Head of caudate nucleus (tissue), 42 donors: ENCODE results near the gene APLN.

ENCODE experiments used
- DNase-seq, 42 donors: peaks; one replicate each; pipeline versions ENCODE4 v3.0.0 to v3.0.0-alpha.2; 2020 to 2021; ENCODE audit warnings: mixed read lengths in 7 of 42
- intact Hi-C: fragments of 100-400 bp; cut with DNase I; formaldehyde crosslinking; loops from one replicate; pipeline ENCODE4 v1.15.0; 2022

The APLN gene

DNA sequence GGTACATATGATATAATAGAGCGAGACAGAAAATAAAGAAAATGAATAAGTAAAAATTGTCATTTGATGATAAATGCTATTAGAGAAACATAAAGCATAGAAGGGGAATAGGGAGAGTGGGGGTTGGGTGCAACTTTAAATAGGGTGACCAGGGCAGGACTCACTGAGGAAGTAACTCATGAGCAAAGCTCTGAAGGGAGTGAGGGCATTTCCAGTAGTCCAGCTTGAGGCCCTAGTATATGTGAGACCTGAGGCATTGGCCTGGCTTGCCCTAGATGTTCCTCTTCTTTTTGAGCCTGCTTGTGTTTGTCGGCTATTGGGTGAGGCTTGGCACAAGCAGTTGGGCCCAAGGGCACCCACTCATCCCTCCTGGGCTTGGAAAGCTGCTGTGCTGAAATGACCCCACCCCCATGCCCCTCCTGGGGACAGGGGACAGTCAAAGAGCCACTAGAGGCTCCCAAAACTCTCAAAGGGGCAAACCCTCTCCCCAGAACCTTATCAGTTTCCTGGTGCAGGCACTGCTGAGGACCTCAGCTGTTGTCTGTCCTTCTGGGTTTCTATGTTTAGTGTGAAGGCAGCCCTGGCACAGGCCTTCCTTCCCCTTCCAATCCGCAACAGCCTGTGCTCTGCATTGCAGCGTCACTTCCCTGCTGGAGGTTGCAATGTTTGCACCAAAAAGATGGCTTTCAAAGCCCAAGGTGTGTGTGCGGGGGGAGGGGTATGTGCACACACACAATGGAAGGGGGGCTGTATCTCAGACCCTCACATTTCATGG is 40.1 kb downstream of the APLN start:
- intact Hi-C loops, result no loop called here
- DNase-seq, result no peak

DNA sequence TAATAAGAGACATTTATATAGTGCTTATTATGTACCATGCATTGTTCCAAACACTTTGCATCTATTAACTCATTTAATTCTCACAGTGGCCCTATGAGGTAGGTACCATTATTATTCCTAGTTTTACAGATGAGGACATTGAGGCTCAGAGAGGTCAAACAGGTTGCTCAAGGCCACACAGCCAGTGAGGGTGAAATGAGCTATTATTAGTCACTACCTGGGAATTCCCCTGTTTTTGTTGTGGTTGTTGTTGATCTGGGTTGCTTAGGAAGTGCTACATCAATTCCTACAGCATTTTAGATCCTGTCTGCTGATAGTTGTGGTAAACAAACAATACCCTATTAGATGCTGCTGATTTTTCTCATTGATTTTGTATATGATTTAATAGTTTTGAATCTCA is 41.2 kb downstream of the APLN start:
- DNase-seq, result no peak
- intact Hi-C loops, result no loop called here

DNA sequence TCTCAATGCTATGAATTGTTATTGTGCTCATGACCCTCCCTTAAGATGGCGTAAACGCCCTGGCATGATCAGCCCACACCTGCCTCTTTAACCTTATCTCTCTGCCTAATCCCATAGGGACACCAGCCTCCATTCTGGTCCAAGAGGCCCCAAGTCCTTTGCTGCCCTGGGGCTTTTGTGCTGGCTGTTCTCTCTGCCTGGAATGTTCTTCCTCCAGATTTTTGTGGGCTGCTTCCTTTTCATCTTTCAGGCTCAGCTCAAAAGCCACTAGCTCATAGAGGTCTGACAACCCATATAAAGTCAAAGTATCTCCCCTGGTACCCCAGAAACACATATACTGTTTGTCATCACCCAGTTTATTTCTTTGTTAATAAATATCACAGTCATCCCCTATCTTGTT is 42.4 kb downstream of the APLN start:
- intact Hi-C loops, result no loop called here
- no peak for DNase-seq

DNA sequence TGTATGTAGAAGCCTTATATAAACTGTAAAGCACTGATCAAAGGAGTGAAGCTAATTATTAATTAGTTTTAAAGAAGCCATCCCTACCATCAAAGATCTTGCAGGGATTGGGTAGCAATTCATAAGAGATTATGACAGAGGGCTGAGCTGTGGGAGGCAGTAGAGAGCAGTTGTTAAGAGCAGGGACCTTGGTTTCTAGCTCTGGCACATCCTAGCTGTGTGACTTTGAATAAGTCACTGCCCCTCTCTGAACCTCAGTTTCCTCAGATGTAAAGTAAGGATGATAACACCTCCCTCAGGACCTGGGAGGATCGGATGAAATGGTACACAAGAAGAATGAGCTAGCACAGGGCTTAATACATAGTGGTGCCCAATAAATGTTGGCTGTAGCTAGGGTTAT is 45.4 kb downstream of the APLN start:
- intact Hi-C loops, result loop anchor here (5.0 to 10.0 kb wide), 3 partner anchors 115 to 448 kb away; no protein-coding TSS in a partner anchor

DNA sequence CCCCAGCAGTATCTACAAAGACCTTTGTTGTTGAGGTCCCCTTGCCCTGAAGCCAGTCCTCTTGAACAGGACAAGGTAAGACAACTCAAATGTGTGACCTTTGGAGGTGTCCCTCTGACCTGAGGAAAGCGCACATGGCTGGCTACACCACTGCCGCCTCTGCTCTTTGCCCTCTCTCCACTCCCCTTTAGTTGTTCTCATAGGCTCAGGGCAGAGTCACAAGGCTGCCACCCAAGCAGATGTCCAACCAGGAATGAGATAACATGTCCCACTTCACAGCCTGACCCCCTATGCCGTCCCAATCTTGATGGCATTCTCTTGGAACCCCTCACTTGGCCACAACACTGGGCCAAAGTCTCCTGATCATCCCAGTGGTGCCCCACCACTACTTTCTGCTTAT is 46.3 kb downstream of the APLN start:
- intact Hi-C loops, result loop anchor here (5.0 to 10.0 kb wide), 3 partner anchors 116 to 449 kb away; no protein-coding TSS in a partner anchor
- no peak for DNase-seq

More for the DNA sequence above, 45.4 kb downstream of the APLN start:
- no peak for DNase-seq

DNA sequence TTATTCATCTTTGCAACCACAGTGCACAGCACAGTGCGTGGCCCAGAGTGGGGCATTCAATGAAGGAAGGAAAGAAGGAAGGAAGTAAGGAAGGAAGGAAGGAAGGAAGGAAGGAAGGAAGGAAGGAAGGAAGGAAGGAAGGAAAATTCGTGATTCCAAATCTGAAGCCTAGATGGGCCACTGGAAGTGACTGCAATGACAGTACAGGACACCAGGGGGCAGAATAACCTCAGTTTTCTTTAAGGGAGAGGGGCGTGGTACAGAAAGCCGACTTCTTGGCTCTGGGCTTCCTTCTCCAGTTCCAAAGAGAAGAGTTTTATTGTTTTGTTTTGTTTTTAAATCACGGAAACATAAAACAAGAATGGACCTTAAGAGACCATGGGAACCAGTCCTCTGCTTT is 47.8 kb downstream of the APLN start:
- DNase-seq, result peak in 40 of 42 donors; percentile 9 to 86 (median 67)
- intact Hi-C loops, result loop anchor here (5.0 to 10.0 kb wide), 3 partner anchors 118 to 450 kb away; no protein-coding TSS in a partner anchor

DNA sequence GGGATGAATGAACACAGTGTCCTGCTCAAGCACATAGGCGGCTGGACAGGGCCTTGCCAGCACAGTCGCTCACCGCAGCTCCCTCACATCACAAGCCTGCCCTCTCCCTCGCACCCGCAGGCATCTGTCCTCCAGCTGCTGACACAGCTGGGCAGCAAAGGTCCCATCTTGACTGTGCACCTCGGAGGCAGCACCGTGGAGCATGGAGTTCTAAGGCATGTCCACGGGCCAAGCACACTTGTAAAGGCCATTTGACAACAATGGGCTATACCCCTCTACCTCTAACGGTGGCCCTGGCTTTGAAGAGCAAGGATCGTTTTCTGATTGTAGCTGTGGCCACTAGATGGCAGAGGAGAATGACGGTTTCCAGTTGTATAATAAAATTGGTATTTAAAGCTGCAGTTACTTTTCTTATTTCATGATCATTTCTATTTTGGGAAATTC is 53.8 kb downstream of the APLN start:
- intact Hi-C loops, result loop anchor here (10.0 kb wide), 2 partner anchors 124 to 324 kb away; no protein-coding TSS in a partner anchor
- DNase-seq, result peak in 41 of 42 donors; percentile 8 to 73 (median 47)

DNA sequence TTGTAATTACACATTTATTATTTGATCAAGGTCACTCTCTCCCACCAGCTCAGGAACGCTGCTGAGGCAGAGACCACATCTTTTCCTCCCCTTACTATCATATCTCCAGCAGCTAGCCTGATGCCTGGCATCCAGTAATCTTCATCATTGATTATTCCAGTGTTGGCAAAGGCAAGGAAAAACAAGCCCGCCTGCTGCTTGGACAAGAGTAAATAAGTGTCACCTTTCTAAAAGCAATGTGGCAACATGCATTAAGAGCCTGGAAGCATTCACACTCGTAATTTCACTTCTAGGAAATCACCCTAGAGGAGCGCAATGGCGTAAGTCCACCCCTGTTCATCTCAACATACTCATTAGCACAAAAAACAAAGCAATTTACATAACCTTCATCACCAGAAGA is 54.8 kb downstream of the APLN start:
- intact Hi-C loops, result loop anchor here (10.0 kb wide), 2 partner anchors 125 to 325 kb away; no protein-coding TSS in a partner anchor
- no peak for DNase-seq

DNA sequence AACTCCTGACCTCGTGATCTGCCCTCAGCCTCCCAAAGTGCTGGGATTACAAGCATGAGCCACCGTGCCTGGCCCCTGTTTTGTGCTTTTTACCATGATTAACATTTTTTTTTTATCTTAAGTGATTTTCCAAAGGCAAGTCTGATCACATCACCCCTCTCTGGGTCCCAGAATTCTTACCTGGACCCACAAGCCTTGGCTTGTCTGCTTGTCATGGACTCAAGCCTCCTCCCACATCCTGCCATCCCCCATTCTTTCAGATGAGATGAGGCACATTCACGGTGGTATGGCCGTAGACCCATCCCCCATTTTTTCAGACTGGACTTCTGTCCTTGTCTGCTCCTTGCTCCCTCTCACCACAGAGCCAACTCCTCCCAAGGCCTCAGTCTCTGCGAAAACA is 55.3 kb downstream of the APLN start:
- intact Hi-C loops, result no loop called here

DNA sequence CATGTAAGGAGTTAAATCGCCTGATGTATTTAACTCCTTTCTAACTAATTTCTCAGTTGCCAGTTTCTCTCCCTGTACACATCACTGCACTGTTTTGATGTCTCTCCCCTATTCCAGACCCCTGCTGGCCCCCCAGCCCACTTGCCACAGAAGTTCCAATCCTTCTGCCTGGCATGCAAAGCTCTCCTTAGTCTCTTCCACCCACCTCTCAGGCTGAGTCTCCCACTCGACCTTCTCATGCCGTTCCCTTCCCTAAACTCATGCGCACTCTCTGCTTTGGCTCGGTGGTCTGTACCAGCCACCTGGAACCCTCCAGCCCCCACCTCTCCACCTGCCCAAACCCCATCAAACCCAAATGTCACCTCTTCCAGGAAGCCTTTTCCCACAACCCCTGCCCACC is 56.9 kb downstream of the APLN start:
- DNase-seq, result no peak
- intact Hi-C loops, result no loop called here

More for the DNA sequence above, 55.3 kb downstream of the APLN start:
- DNase-seq, result no peak

DNA sequence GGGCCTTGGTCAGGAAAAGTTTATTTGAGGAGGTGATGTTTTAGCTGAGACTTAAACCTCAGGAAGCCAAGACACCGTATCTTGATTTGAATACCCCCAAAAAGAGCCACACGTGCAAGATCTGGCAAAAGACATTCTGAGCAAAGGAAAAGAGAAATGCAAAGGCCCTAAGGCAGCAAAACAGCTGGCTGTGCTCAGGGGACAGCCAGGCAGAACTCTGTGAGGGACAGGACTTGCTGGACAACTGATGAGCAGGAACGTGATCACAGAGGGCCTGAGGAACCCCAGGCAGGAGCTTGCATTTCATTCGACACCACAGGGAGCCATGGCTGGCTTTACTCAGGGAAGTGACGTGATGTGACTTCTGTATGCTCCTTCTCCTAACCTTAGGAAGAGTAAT is 58.7 kb downstream of the APLN start:
- intact Hi-C loops, result no loop called here
- DNase-seq, result no peak
